C4-2B (cell line): ENCODE results near the gene C1R.

Experiments
- ZFX ChIP-seq: fragments of 450-650 bp; IDR thresholded peaks from 2 replicates; pipeline ENCODE4 v1.6.1; 2017
- TF ChIP-seq, protein P1 (sequence below): fragments of 450-650 bp; conservative IDR thresholded peaks from 2 replicates; pipeline ENCODE4 v1.5.1; 2017; ENCODE audit warnings: mild to moderate bottlenecking

GRCh38 chr12:7076493-7076892, 15.8 kb downstream of the C1R start:
- TF ChIP-seq, protein P1, sequence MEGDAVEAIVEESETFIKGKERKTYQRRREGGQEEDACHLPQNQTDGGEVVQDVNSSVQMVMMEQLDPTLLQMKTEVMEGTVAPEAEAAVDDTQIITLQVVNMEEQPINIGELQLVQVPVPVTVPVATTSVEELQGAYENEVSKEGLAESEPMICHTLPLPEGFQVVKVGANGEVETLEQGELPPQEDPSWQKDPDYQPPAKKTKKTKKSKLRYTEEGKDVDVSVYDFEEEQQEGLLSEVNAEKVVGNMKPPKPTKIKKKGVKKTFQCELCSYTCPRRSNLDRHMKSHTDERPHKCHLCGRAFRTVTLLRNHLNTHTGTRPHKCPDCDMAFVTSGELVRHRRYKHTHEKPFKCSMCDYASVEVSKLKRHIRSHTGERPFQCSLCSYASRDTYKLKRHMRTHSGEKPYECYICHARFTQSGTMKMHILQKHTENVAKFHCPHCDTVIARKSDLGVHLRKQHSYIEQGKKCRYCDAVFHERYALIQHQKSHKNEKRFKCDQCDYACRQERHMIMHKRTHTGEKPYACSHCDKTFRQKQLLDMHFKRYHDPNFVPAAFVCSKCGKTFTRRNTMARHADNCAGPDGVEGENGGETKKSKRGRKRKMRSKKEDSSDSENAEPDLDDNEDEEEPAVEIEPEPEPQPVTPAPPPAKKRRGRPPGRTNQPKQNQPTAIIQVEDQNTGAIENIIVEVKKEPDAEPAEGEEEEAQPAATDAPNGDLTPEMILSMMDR, result no peak
- no peak for TF ChIP-seq ZFX
